ENCODE data around the gene EHD3. TPM values are rescaled to one million over a fixed set of nuclear protein-coding genes. Genes with fewer than 3 reads are reported as not detected.
"Not testable (repeated sequence)": the region's sequence is repeated elsewhere in the genome, so short reads cannot be mapped to it uniquely, and the experiment has no call there.

Gene EHD3
- total and polyA plus RNA-seq, 9 donors, result 3.2 to 5.8 (median 3.9) TPM

GRCh38 chr2:31283193-31283919 lies 49.4 kb downstream of the EHD3 start:
- H3K27ac ChIP-seq (ENCODE audit: low read length); DNase-seq; H3K36me3 ChIP-seq (ENCODE audit: control insufficient read depth, insufficient read depth, low read length); H3K4me1 ChIP-seq (ENCODE audit: control insufficient read depth, insufficient read depth, low read length); H3K4me3 ChIP-seq (ENCODE audit: low read length); H3K27me3 ChIP-seq (ENCODE audit: control insufficient read depth, insufficient read depth, low read length); H3K9me3 ChIP-seq (replicated peaks; ENCODE audit: control insufficient read depth, low read depth, low read length): not testable (repeated sequence)
- 85% methylated on average over 4 of the region's 7 CpGs for WGBS (ENCODE audit: insufficient coverage)

GRCh38 chr2:31284107-31284506 lies 50.2 kb downstream of the EHD3 start:
- Histone ChIP-seq H3K9me3 (replicated peaks; ENCODE audit: control insufficient read depth, low read depth, low read length) (no peaks in the 10 kb centered on the region), H3K27ac (ENCODE audit: low read length) (no peak overlapping the region), H3K36me3 (ENCODE audit: control insufficient read depth, insufficient read depth, low read length) (no peaks in the 10 kb centered on the region)

DNA sequence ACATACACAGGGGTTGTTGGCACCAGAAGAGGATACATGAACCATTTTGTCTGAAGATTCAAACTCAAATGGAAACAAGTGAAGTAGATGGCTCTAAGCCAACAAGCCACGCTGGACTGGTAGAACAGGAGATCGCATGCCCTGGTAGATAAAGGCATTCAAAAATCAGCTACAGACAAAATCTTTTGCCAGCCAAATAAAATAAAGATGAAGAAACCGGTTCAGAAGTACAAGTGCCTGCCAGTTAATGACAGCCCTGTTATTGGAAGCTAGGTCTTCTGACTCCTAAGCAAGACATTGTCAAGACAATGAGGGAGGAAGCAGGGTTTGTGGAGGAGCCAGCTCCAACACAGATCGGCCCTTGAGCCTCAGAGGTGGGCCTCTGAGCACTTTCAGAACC lies 52.3 kb downstream of the EHD3 start:
- no CpG with 5 or more reads among the region's 4 CpGs for WGBS (ENCODE audit: insufficient coverage)
- Histone ChIP-seq H3K4me3 (ENCODE audit: low read length) (no peak overlapping the region), H3K27ac (ENCODE audit: low read length) (no peak overlapping the region), H3K27me3 (ENCODE audit: control insufficient read depth, insufficient read depth, low read length) (no peaks in the 10 kb centered on the region), H3K36me3 (ENCODE audit: control insufficient read depth, insufficient read depth, low read length) (no peaks in the 10 kb centered on the region), H3K4me1 (ENCODE audit: control insufficient read depth, insufficient read depth, low read length) (no peaks in the 10 kb centered on the region), H3K9me3 (replicated peaks; ENCODE audit: control insufficient read depth, low read depth, low read length) (no peaks in the 10 kb centered on the region)
- DNase-seq, result no peak

More at GRCh38 chr2:31284107-31284506, 50.2 kb downstream of the EHD3 start:
- Histone ChIP-seq H3K4me3 (ENCODE audit: low read length) (no peak overlapping the region), H3K4me1 (ENCODE audit: control insufficient read depth, insufficient read depth, low read length) (no peaks in the 10 kb centered on the region), H3K27me3 (ENCODE audit: control insufficient read depth, insufficient read depth, low read length) (no peaks in the 10 kb centered on the region)
- no peak for DNase-seq
- no CpG with 5 or more reads among the region's 2 CpGs for WGBS (ENCODE audit: insufficient coverage)

DNA sequence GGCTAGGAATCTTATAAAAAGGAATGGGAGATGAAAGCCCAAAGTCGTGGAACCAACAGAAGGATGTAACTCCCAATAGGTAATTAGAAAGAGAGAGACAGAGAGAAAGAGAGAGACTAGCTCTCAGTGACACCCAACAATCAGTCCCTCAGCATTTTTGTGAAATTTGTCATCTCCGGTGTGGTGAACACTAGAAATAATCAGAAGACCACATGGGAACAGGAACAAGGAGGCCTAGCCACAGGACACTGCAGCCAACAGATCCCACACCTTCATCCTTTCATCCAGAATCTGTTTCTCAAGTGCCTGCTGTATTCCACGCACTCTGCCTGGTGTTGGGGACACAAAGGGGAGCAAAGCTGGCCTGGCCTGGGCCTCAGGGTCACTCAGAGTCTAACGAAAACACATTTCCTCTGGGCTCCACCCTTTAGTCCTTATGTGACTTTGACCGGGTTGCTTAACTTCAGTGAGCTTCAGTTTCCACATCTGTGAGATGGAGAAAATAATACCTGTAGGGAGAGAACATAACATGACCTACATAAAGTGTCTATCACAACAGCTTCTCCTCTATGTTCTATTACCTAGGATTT lies 53.1 kb downstream of the EHD3 start:
- no peaks in the 10 kb centered on the region for H3K36me3 ChIP-seq (ENCODE audit: control insufficient read depth, insufficient read depth, low read length)
- DNase-seq, result no peak
- no peak overlapping the region for H3K27ac ChIP-seq (ENCODE audit: low read length)
- WGBS (ENCODE audit: insufficient coverage), result 67% methylated on average over 1 of the region's 5 CpGs
- H3K4me3 ChIP-seq (ENCODE audit: low read length), result no peak overlapping the region
- no peaks in the 10 kb centered on the region for H3K27me3 ChIP-seq (ENCODE audit: control insufficient read depth, insufficient read depth, low read length)
- H3K9me3 ChIP-seq (replicated peaks; ENCODE audit: control insufficient read depth, low read depth, low read length), result no peaks in the 10 kb centered on the region
- no peaks in the 10 kb centered on the region for H3K4me1 ChIP-seq (ENCODE audit: control insufficient read depth, insufficient read depth, low read length)

DNA sequence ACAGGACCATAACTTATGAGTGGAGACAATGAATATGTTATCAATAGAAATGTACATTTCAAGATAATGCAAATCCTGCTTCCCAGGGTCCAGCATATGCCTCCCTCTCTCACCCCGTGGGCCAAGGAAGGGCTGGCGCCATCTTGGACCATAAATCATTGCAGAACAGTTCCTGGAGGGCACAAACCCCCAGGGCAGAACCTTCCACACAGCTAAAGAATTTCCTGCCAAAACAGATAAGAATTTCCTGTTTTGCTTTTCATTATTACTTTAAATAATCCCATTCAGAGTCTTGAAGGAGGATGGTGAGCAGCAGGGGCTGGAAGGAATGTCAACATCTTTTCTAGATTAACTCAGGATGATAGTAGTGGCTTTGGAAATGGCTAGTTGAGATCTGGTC lies 53.7 kb downstream of the EHD3 start:
- no peak overlapping the region for H3K4me3 ChIP-seq (ENCODE audit: low read length)
- no peak for DNase-seq
- WGBS (ENCODE audit: insufficient coverage), result no CpG with 5 or more reads among the region's 2 CpGs
- no peaks in the 10 kb centered on the region for H3K36me3 ChIP-seq (ENCODE audit: control insufficient read depth, insufficient read depth, low read length)
- no peak overlapping the region for H3K27ac ChIP-seq (ENCODE audit: low read length)
- H3K4me1 ChIP-seq (ENCODE audit: control insufficient read depth, insufficient read depth, low read length), result no peaks in the 10 kb centered on the region
- no peaks in the 10 kb centered on the region for H3K27me3 ChIP-seq (ENCODE audit: control insufficient read depth, insufficient read depth, low read length)
- no peaks in the 10 kb centered on the region for H3K9me3 ChIP-seq (replicated peaks; ENCODE audit: control insufficient read depth, low read depth, low read length)

GRCh38 chr2:31294196-31294595 lies 60.2 kb downstream of the EHD3 start:
- Histone ChIP-seq H3K27ac (ENCODE audit: low read length) (no peak overlapping the region), H3K9me3 (replicated peaks; ENCODE audit: control insufficient read depth, low read depth, low read length) (no peaks in the 10 kb centered on the region), H3K4me1 (ENCODE audit: control insufficient read depth, insufficient read depth, low read length) (peaks cover 9% of the 10 kb centered on the region), H3K36me3 (ENCODE audit: control insufficient read depth, insufficient read depth, low read length) (no peaks in the 10 kb centered on the region), H3K27me3 (ENCODE audit: control insufficient read depth, insufficient read depth, low read length) (no peaks in the 10 kb centered on the region), H3K4me3 (ENCODE audit: low read length) (no peak overlapping the region)
- WGBS (ENCODE audit: insufficient coverage), result no CpG with 5 or more reads among the region's 1 CpG
- DNase-seq, result no peak

DNA sequence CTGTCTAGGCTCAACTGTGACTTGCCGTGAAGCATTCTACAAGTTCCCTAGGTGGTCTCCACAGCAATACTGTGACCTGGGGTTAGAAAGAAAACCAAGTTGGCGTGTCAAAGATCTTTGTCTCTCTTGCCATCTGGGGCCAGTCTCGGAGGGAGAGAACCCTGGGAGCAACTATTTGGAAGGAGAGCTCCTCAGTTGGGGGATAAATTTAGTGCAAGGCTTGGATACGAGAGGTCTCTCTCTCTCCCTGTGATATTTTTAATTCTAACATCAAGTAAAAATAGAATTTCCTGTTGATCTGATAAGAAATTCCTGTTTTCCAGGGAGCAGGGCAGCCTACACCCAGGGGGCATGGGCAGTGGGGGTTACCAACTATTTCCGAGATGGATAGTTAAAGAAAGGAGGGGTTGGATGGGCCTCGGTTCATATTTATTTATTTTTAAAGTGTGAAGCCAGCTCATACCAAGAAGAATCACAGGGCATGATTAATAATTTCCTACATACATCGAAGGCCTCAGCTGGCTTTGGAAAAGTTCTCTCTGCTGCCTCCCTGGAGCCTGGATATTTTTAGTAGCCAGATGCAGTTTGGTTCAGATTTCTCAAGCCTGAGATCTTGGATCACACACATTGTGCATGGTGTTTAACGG lies 62.8 kb downstream of the EHD3 start:
- Histone ChIP-seq H3K27ac (ENCODE audit: low read length) (no peak overlapping the region), H3K36me3 (ENCODE audit: control insufficient read depth, insufficient read depth, low read length) (no peaks in the 10 kb centered on the region), H3K4me3 (ENCODE audit: low read length) (no peak overlapping the region), H3K4me1 (ENCODE audit: control insufficient read depth, insufficient read depth, low read length) (peaks cover 9% of the 10 kb centered on the region), H3K9me3 (replicated peaks; ENCODE audit: control insufficient read depth, low read depth, low read length) (no peaks in the 10 kb centered on the region), H3K27me3 (ENCODE audit: control insufficient read depth, insufficient read depth, low read length) (no peaks in the 10 kb centered on the region)
- WGBS (ENCODE audit: insufficient coverage), result 75% methylated on average over 1 of the region's 8 CpGs
- no peak for DNase-seq

GRCh38 chr2:31297751-31298150 lies 63.8 kb downstream of the EHD3 start:
- Histone ChIP-seq H3K27me3 (ENCODE audit: control insufficient read depth, insufficient read depth, low read length) (no peaks in the 10 kb centered on the region), H3K4me1 (ENCODE audit: control insufficient read depth, insufficient read depth, low read length) (peaks cover 9% of the 10 kb centered on the region), H3K27ac (ENCODE audit: low read length) (no peak overlapping the region), H3K4me3 (ENCODE audit: low read length) (no peak overlapping the region), H3K36me3 (ENCODE audit: control insufficient read depth, insufficient read depth, low read length) (no peaks in the 10 kb centered on the region), H3K9me3 (replicated peaks; ENCODE audit: control insufficient read depth, low read depth, low read length) (no peaks in the 10 kb centered on the region)
- no peak for DNase-seq
- WGBS (ENCODE audit: insufficient coverage), result 17% methylated on average over 1 of the region's 1 CpG

- WGBS (ENCODE audit: insufficient coverage), result no CpG with 5 or more reads among the region's 4 CpGs
Measured at GRCh38 chr2:31299547-31299946, 65.6 kb downstream of the EHD3 start.

GRCh38 chr2:31300309-31300708 lies 66.4 kb downstream of the EHD3 start:
- Histone ChIP-seq H3K9me3 (replicated peaks; ENCODE audit: control insufficient read depth, low read depth, low read length) (no peaks in the 10 kb centered on the region), H3K27me3 (ENCODE audit: control insufficient read depth, insufficient read depth, low read length) (no peaks in the 10 kb centered on the region), H3K36me3 (ENCODE audit: control insufficient read depth, insufficient read depth, low read length) (no peaks in the 10 kb centered on the region), H3K4me1 (ENCODE audit: control insufficient read depth, insufficient read depth, low read length) (peaks cover 19% of the 10 kb centered on the region), H3K27ac (ENCODE audit: low read length) (no peak overlapping the region), H3K4me3 (ENCODE audit: low read length) (no peak overlapping the region)
- no peak for DNase-seq

More at GRCh38 chr2:31299547-31299946, 65.6 kb downstream of the EHD3 start:
- H3K36me3 ChIP-seq (ENCODE audit: control insufficient read depth, insufficient read depth, low read length), result no peaks in the 10 kb centered on the region
- no peaks in the 10 kb centered on the region for H3K9me3 ChIP-seq (replicated peaks; ENCODE audit: control insufficient read depth, low read depth, low read length)
- no peak for DNase-seq
- H3K4me1 ChIP-seq (ENCODE audit: control insufficient read depth, insufficient read depth, low read length), result peaks cover 19% of the 10 kb centered on the region
- no peak overlapping the region for H3K27ac ChIP-seq (ENCODE audit: low read length)
- H3K4me3 ChIP-seq (ENCODE audit: low read length), result no peak overlapping the region
- H3K27me3 ChIP-seq (ENCODE audit: control insufficient read depth, insufficient read depth, low read length), result no peaks in the 10 kb centered on the region

All from muscle of leg (tissue), 11 donors.